22Rv1 (cell line): ENCODE results near the gene TTC32.

Experiments used
- H3K27ac ChIP-seq: fragments of 450-650 bp; 2 replicates; pipeline ENCODE4 v1.5.1; 2017
- CTCF ChIP-seq: fragments of 450-650 bp; IDR thresholded peaks from 2 replicates; pipeline ENCODE4 v1.5.1; 2017; ENCODE audit warnings: mild to moderate bottlenecking
- ZFX ChIP-seq: fragments of 450-650 bp; IDR thresholded peaks from 2 replicates; pipeline ENCODE4 v1.6.1; 2017; ENCODE audit warnings: antibody characterized with exemption, borderline replicate concordance

TTC32 gene

DNA sequence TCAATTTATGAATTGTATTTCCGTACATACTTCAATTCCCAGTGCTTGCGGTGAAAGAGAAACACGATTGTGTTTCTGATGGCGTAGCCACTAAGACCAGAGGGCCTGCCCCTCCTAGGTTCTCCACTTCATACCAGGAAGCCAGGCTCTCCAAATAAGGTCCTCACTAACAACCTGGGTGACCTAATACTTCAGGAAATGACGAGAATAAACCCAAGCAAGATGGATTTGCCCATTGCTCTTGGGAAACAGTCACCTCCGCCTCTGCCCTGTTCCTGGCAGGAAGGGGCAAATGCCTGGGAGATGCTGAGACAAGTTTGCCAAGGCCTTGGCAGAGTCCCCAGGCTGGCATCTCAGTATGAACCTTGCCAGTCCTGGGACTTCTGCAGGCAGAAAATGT, 41.8 kb downstream of the TTC32 start:
- TF ChIP-seq CTCF, result no peak
- TF ChIP-seq ZFX, result no peak

DNA sequence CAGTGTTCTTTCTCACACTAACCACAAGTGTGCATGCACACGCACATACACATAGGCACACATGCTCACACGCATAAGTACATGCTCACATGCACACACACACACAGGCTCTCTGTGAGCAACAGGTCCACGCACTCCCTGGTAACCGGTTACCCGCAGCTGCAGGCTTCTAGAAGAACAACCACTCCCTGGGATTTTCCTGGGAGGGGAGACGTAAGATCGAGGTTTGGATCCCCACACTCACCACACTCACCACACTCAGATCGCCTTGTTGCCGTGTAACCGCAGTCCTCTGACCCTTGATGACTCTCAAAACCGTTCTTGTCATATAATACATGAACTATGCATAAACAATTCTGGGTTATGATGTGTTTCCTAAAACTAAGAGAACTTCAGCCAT, 42.2 kb downstream of the TTC32 start:
- TF ChIP-seq CTCF (no peak), ZFX (no peak)
- no peak overlapping the region for H3K27ac ChIP-seq

More for the DNA sequence above, 41.8 kb downstream of the TTC32 start:
- H3K27ac ChIP-seq, result no peak overlapping the region

GRCh38 chr2:19857806-19858205, 44.0 kb downstream of the TTC32 start:
- TF ChIP-seq CTCF (no peak), ZFX (no peak)

DNA sequence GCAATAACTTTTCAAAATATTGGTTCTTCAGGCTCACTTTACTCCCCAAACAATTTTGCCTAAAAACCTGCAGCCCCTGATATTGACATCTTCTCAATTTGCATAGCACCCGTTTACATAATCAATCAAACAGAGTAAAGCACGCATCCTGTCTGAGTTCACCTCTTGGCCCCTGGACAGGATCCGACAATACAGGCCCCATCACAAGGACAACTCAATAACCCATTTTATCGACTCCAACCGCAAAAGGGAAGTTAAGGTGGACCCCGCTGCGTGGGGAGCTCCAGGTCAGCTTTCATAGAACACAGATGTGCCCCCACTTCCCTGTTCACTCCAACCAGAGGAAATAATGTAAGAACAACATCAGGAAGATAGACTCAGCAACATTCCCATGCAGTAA, 44.7 kb downstream of the TTC32 start:
- H3K27ac ChIP-seq, result no peak overlapping the region
- TF ChIP-seq ZFX, result no peak
- TF ChIP-seq CTCF, result no peak

More at GRCh38 chr2:19857806-19858205, 44.0 kb downstream of the TTC32 start:
- H3K27ac ChIP-seq, result no peak overlapping the region

- TF ChIP-seq CTCF (no peak), ZFX (no peak)
- no peak overlapping the region for H3K27ac ChIP-seq
Observed at GRCh38 chr2:19855542-19856431, 46.0 kb downstream of the TTC32 start.

DNA sequence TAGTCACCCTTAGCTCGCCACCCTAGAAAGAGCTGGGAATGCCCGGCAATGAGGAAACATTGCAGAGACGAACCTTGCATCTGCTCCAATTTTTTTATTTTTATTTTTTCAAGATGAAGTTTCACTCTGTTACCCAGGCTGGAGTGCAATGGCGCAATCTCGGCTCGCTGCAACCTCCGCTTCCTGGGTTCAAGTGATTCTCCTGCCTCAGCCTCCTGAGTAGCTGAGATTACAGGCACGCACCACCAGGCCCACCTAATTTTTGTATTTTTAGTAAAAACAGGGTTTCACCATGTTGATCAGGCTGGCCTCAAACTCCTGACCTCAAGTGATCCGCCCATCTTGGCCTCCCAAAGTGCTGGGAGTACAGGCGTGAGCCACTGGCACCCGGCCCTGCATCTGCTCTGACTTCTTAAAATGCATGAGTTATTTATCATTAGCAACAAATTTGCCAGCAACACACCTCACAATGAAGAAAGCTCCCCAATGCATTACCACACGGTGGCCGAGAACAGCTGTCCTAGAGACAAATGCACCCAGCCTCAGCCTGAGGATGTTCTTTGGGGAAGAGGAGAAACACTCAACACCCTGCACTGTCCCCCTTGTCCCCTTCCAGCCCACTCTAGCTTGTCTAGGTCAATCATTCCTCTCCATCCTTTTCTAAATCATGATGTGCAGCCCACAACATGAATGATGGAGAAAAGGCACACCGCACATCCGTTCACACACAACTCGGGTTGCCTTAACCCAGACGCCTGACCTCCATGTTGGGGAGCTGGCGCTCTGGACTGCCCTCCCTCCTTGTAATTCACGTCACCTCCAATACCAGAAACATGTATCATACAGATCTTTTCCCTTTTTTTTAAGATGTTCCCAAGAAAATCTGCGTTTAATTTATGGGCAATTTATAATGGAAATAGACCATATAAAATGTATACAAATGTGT, 46.9 kb downstream of the TTC32 start:
- no peak overlapping the region for H3K27ac ChIP-seq
- TF ChIP-seq ZFX (no peak), CTCF (no peak)

GRCh38 chr2:19851116-19851695, 50.6 kb downstream of the TTC32 start:
- no peak overlapping the region for H3K27ac ChIP-seq
- no peak for TF ChIP-seq ZFX
- peak; percentile 16; the same call in 1 of the 2 replicates for TF ChIP-seq CTCF
